GM19328 (cell line): Measurements from ENCODE around the gene IBSP.

ENCODE experiments used
- ATAC-seq: cut with Tn5 transposase; IDR thresholded peaks from one replicate; pipeline ENCODE4 v1.9.1; 2021; ENCODE audit warnings: mild to moderate bottlenecking, moderate library complexity; ENCODE audit not compliant: unreplicated experiment

IBSP gene

DNA sequence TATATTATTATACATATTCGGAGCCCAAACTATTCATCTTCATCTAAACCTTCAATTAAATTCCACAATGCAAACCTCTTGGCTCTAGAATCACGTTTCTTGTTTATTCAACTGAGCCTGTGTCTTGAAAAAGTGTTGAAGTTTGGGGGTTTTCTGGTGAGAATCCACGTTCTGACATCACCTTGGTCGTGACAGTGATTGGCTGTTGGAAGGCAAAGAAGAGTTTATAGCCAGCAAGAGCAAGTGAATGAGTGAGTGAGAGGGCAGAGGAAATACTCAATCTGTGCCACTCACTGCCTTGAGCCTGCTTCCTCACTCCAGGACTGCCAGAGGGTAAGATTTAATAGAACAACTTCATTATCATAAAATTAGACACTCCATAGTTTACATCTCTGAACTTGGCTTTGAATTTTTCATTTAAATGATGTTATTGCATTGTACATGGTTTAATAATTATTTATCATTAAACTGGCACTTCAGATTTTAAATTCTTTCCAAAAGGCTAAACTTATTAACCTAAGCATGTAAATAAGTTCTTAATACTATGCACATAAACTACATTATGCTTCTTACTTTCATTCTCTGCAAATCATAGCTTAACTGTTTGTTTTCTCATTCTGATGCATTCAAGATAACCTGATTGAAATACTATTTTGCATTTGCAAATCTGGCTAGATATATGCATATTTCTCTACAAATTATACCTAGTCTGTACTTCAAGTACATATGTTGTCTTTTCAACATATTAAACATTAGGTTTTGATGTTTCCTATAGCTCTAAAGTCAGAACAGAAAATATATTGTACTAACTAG is at the start of gene IBSP:
Gene IBSP (plus strand): TSS at position 254 of the 813 bp plus-strand sequence. CDS start 2,808 bp downstream, outside the sequence.
- no peak for ATAC-seq

DNA sequence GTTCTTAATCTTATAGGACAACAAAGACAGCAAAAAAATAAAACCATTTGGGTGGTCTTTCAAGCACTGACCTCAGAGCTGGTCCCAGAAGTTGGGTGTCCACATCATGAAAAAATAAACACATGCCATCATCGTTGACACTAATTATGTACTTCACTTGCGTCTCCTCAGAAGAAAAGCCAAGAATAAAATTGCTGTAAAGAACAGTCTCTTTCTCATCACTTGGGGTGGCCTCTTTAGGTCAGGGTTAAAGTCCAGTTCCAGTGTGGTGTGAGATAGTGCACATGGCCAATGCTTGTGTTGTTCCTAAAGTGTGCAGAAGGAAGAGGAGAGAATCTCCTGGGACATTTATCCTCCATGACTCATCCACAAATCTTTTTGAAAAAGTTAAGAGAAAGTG is 49.5 kb upstream of the IBSP start:
- no peak for ATAC-seq

DNA sequence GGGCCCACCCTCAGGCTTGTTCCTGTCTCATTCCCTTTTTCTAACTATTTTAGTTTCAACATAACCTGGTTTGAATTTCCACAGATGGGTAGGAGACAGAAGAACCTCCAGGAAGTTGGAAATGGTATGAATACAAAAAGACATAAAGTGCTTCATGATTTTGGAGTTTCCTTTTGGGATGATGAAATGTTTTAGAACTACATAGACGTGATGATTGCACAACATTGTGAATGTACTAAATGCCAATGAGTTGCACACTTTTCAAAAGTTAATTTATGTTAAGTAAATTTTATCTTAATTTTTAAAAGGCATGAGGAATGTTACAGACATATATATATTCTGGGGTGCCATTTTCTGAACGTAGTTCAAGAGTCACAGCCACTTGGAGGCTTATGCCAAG is 41.1 kb upstream of the IBSP start:
- ATAC-seq = no peak

- no peak for ATAC-seq
Observed at GRCh38 chr4:87762311-87762710, 37.0 kb upstream of the IBSP start.

DNA sequence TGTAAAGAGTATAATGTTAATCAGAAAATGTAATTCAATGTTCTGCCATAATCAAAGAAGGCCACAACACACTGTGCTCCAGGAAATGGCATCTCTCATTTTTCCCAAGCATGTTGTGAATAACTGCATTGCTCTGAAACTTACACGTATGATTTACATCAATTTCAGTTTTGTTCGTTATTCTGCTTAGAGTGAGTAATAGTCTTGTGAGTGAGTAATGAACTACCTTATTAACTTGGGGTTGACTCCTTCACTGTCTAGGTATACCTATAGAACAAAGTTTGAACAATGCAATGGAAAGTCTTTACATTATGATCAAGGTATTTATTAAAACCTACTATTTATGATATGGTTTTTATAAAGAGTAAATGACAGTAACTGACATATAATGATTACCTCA is 17.8 kb upstream of the IBSP start:
- ATAC-seq = no peak

DNA sequence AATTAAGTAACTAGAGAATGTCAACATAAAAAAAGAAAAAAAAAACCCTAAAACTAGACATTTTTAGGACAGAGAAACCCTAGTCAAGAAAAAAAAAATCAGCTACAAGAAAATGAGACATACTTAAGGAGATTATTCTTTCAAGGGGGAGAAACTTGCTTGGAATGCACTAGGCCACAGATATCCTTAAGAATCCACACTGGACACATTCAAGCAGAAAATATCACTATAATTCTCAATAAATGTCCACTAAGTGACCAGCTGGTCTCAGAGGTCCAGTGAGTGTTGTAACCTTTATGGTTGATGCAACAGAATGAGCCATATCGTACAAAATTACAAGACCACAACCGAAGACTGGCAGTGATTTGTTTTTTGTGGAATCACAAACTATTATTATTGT is 15.6 kb upstream of the IBSP start:
- ATAC-seq = no peak

DNA sequence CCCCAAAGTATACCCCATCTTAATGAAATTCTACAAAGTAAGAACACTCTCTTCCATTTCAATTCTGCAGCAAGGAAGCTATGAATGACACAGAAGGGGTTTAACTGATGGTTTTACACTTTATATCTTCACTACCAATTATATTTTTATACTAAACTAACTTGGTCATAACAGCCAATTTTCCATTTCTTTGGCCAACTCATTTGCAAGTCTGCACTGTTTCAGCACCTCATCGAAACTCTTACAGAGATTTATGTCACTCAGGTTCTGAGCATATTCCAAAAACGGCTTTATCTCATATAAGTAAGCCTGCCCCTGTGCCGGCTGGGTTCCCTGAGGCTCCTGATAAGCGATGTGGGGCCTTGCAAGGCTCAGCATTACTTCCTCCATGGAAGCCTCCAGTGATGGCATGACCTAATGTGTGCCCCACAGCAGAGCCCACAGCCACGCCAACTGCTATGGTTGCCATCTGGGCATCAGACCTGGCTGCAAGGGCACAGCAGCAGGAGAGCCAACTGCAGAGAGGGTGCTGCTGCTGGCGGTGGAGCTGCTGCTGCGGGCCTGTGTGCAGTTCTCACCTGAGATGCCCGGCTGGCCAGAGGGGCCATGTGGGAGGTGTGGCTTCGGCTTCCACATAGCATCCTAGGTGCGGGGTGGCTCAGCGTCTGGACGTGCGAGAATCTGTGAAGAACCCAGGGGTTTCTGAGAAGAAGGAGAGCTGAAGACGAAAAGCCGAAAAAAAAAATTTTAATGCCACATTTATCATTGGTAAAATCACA is 13.4 kb upstream of the IBSP start:
- no peak for ATAC-seq

DNA sequence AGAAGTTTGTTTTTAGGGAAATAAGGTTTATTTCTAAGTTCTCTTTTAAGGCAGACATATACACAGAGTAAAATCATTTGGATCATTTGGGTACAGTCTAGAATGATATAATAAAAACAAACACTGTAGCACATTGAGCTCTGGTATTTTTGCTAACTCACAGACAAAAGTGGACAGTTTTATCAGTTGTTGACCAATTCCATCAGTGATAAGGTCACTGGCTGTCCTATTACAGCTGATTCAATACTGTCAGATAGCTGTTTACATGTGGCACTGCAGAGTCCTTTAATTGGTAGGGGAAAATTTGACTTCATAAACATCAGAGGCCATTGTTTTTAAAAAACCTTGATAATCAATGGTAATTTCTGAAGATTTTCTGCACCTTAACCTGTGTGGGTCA is 3.5 kb downstream of the IBSP start:
- ATAC-seq = no peak

- no peak for ATAC-seq
Observed at GRCh38 chr4:87803421-87803820, 4.1 kb downstream of the IBSP start.

DNA sequence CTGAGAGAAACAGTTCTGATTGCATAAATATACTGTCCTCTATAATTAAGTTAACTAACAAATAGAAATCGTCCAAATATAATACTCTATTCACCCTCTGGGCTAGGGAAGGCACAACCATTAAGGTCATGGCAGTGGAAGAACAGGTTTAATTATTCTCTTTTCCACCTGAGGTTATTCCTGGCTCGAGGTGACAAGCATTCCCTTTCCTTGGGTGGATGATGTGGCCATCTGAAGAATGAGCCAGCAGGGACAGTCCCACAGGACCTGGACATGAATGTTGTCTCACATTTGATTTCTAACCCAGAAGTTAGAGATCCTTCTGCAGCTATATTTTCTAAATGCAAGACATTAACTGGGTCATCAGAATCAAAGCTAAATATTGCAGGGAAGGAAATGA is 5.5 kb downstream of the IBSP start:
- ATAC-seq = no peak

DNA sequence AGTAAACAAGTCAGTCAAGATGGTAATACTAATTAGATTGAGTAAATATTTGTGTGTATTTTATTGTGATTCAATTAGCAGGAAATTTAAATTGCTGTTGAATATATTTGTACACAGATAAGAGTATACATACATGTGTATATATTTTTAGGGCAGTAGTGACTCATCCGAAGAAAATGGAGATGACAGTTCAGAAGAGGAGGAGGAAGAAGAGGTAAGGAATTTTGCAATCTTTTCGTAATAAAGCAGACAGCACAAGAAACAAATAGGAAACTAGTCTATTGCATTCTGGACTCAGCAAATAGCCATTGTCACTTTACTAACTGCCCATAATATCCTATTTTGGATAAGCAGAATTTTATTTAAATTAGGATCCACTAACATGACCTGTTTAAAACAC is 6.6 kb downstream of the IBSP start:
- no peak for ATAC-seq

- no peak for ATAC-seq
Observed at GRCh38 chr4:87806520-87806919, 7.2 kb downstream of the IBSP start.

DNA sequence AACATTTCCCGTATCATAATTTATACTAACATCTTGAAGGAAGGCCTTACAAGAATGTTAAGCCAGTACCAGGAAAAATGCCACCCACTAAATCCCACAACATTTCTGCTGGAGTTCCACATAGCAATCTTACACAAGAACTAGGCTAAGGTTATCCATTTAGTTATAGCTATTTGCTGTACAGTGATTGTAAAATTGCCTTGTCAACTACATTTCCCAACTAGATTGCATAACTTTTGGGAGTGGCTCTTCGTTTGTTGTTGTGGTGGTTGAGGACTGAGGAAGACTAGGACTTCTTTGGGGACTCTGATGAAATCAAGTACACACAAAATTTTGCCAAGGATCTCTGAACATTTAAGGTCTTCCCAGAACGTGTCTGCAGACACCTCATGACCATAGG is 8.0 kb downstream of the IBSP start:
- ATAC-seq = no peak

DNA sequence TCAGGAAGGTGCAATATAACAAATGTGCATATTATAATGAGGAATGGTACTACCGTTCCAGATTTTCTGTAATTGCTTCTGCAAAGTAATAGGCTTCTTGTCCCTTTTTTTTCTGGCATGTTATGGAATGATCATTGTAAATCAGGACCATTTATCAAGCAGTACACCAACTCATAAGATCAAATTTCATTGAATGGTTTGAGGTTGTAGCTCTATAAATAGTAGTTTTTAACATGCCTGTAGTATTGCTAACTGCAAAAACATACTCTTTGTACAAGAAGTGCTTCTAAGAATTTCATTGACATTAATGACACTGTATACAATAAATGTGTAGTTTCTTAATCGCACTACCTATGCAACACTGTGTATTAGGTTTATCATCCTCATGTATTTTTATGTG is 12.6 kb downstream of the IBSP start:
- ATAC-seq = no peak

DNA sequence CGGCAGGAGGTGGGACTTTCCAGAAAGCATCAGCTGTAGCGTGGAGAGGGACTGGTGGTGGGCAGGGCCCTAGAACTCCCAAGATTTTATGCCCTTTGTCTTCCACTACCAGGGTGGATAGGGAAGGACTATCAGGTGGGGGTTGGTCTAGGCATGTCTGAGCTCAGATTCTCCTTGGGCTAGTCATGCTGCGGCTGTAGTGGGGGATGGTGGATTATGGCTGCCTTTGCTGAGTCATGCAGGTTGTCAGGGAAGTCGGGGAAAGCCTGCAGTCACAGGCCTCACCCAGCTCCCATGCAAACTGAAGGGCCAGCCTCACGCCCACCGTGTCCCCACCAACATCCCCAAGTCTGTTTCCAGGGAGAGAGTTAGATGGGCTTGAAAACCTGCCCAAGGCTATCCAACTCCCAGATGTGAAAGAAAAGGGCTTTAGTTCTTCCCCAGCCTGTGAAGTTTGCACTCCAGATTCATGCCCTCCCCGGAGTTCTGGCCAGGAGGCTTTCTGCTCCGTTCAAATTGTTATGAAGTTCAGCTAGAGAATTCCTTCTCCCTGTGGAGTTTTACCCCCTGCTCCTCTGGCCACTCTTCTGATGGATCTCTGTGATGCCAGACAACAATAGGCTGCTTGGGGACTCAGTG is 20.0 kb downstream of the IBSP start:
- no peak for ATAC-seq

DNA sequence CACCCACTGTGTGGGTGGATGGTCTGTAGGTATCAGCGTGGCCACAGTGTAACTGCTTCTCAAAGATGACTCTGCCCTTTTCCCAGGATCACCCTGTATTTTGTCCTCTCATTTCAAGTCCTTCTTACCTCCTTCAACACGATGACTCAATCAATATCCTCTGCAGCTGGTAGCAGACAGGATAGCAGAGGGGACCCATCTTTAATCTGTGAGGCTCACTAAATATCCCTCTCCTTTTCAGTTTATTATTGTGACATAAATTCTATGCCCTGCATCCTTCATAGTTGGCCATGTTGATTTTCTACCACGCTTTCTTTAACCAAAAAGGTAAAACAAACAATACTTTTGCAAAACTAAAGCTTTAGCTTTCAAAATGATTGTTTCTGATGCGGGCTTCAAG is 23.8 kb downstream of the IBSP start:
- ATAC-seq = no peak

GRCh38 chr4:87823724-87824123 is 24.4 kb downstream of the IBSP start:
- no peak for ATAC-seq

DNA sequence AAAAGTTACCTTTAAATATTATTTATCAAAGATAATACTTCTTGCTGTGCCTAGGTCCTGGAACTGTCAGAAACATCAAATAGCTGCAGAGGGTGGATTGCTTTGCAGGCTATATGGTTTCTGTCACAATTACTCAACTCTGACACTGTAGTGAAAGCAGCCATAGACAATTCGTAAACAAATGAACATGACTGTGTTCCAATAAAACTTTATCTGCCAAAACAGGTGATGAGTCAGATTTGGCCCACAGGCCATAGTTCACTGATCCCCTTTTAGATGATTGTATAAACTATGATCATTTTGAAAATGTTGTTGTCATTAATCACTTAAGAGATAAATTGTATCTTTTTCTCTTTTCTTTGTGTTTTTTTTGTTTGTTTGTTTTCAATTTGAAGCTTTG is 25.0 kb downstream of the IBSP start:
- ATAC-seq = no peak

DNA sequence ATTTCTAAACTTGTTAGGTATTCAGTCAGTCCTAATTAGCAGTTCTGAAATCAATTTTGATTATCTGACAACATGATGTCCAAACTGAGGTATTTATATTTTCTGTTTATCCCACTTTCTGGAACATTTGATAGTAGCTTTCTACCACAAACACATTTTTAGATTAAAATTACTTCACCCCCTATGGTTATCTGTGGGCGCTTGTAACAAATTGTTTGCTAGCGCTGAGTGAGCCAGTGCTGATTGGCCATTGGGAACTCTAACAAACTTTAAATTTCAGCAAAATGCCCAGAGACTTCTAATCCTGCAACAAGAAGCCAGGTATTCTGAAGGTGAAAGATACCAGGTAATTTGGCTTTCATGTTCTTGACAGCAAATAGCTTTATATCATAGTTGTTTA is 33.3 kb downstream of the IBSP start, which contains the start of gene MEPE:
Gene MEPE (plus strand): TSS at position 301 of the 400 bp plus-strand sequence. CDS start 1,746 bp downstream, outside the sequence.
- no peak for ATAC-seq

DNA sequence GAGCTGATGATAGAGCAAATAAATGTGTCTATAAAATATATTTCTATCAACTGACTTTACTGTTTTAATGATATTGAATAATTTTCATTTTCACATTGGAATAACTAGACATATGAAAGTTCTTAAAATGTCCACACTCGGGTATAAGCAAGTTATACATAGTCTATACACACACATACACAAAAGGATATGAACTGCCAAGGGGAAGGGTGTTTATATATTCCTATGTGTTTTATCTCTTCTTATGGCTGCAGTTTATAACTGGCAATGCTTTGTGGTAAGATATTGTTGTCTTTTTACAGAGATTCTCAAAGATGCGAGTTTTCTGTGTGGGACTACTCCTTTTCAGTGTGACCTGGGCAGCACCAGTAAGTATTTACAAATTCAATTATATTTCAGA is 35.0 kb downstream of the IBSP start:
- no peak for ATAC-seq

- no peak for ATAC-seq
Observed at GRCh38 chr4:87835197-87835596, 35.8 kb downstream of the IBSP start.

- no peak for ATAC-seq
Observed at GRCh38 chr4:87835743-87836142, 36.4 kb downstream of the IBSP start.
